ENCODE data around the gene TGFBR3L.

TGFBR3L gene

DNA sequence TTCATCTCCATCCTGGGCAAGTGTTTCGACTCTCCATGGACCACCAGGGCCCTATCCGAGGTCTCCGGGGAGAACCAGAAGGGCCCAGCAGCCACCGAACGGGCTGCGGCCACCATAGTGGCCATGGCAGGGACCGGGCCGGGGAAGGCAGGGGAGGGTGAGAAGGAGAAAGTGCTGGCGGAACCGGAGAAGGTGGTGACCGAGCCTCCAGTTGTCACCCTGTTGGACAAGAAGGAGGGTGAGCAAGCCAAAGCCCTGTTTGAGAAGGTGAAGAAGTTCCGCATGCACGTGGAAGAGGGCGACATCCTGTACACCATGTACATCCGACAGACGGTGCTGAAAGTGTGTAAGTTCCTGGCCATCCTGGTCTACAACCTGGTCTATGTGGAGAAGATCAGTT is 15.7 kb upstream of the TGFBR3L start:
- FAIRE-seq (no peak), DNase-seq (ENCODE audit: insufficient read length) (no peak)
- TF ChIP-seq TAF1 (IDR thresholded peaks at IDR 0.05; ENCODE audit: borderline replicate concordance, low read depth, low read length), result no peak
- TF ChIP-seq POLR2AphosphoS5 (IDR thresholded peaks at IDR 0.05; ENCODE audit: low read depth, low read length), result no peak
- no peak for TF ChIP-seq POLR2A (IDR thresholded peaks at IDR 0.05; ENCODE audit: low read depth, low read length)

DNA sequence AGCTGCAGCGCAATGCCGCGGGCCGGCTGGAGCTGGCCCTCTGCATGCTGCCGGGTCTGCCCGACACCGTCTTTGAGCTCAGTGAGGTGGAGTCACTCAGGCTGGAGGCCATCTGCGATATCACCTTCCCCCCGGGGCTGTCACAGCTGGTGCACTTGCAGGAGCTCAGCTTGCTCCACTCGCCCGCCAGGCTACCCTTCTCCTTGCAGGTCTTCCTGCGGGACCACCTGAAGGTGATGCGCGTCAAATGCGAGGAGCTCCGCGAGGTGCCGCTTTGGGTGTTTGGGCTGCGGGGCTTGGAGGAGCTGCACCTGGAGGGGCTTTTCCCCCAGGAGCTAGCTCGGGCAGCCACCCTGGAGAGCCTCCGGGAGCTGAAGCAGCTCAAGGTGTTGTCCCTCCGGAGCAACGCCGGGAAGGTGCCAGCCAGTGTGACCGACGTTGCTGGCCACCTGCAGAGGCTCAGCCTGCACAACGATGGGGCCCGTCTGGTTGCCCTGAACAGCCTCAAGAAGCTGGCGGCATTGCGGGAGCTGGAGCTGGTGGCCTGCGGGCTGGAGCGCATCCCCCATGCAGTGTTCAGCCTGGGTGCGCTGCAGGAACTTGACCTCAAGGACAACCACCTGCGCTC is 14.8 kb upstream of the TGFBR3L start:
- TF ChIP-seq POLR2A (IDR thresholded peaks at IDR 0.05; ENCODE audit: low read depth, low read length) (no peak), POLR2AphosphoS5 (IDR thresholded peaks at IDR 0.05; ENCODE audit: low read depth, low read length) (no peak)
- DNase-seq (ENCODE audit: insufficient read length), result no peak
- no peak for FAIRE-seq

DNA sequence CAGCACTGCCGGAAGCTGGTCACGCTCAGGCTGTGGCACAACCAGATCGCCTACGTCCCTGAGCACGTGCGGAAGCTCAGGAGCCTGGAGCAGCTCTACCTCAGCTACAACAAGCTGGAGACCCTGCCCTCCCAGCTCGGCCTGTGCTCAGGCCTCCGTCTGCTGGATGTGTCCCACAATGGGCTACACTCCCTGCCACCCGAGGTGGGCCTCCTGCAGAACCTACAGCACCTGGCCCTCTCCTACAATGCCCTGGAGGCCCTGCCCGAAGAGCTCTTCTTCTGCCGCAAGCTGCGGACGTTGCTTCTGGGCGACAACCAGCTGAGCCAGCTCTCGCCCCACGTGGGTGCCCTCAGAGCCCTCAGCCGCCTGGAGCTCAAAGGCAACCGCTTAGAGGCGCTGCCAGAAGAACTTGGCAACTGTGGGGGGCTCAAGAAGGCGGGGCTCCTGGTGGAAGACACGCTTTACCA is 14.2 kb upstream of the TGFBR3L start:
- no peak for DNase-seq (ENCODE audit: insufficient read length)
- TF ChIP-seq POLR2A (IDR thresholded peaks at IDR 0.05; ENCODE audit: low read depth, low read length) (no peak), TAF1 (IDR thresholded peaks at IDR 0.05; ENCODE audit: borderline replicate concordance, low read depth, low read length) (no peak), POLR2AphosphoS5 (IDR thresholded peaks at IDR 0.05; ENCODE audit: low read depth, low read length) (no peak)
- no peak for FAIRE-seq

DNA sequence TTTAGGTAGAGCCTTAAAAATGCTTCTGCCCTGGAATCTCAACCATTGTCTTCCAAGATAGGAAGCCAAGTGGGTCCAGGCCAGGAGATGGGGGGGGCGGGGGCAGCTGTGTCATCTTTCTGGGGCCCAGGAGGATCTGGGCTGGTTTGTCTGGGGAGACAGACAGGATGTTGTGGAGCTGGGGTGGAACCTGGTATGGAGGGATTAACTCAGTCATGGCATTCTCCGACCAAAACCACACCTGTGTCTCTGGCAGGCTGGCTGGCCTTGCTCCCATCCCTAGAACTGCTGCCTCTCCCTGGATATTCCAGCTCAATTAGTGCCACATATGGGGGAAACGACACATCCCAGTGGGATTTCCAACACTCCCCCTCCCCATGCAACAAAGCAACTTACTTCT is 13.7 kb upstream of the TGFBR3L start:
- DNase-seq (ENCODE audit: insufficient read length) (no peak), FAIRE-seq (no peak)
- TF ChIP-seq POLR2A (IDR thresholded peaks at IDR 0.05; ENCODE audit: low read depth, low read length), result no peak
- no peak for TF ChIP-seq POLR2AphosphoS5 (IDR thresholded peaks at IDR 0.05; ENCODE audit: low read depth, low read length)

DNA sequence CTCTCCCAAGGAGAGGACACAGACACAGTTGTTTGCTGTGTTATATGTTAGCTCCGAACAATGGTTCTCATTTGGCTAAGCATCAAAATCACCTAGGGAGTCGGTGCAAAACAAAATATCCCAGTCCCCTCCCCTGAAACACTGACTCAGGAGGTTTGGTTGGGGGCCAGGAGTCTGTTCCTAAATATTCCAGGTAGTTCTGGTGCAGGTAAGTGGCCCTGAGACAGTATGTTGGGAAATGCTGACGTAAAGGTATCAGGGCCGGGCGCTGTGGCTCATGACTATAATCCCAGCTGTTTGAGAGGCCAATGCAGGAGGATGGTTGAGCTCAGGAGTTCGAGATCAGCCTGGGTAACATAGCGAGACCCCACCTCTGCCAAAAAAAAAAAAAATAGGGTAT is 13.3 kb upstream of the TGFBR3L start:
- no peak for FAIRE-seq

DNA sequence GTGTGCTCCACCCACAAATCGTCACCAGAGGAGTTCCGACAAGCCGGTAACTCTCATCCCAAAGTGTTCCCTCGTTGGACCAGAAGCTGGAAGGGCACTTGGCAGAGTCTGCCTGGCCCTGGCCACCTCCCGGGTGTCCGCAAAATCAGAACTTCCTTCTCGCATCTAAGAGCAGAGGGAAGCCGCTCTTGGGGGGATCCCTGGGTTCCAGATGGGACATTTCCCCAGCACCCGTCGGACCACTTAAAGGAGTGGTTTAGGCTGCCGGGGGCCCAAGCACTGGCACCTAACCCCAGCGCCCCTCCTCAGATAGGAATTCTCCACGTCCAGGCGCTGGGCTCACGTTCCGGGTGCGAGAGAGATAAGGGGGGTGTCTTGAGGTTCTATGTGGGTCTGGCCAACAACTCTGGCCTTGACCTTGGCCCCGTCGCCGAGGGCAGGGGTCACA is 11.8 kb upstream of the TGFBR3L start:
- no peak for DNase-seq (ENCODE audit: insufficient read length)
- TF ChIP-seq TAF1 (IDR thresholded peaks at IDR 0.05; ENCODE audit: borderline replicate concordance, low read depth, low read length) (no peak), POLR2A (IDR thresholded peaks at IDR 0.05; ENCODE audit: low read depth, low read length) (no peak), POLR2AphosphoS5 (IDR thresholded peaks at IDR 0.05; ENCODE audit: low read depth, low read length) (no peak)
- no peak for FAIRE-seq

More for the DNA sequence above, 13.3 kb upstream of the TGFBR3L start:
- TF ChIP-seq POLR2A (IDR thresholded peaks at IDR 0.05; ENCODE audit: low read depth, low read length) (no peak), POLR2AphosphoS5 (IDR thresholded peaks at IDR 0.05; ENCODE audit: low read depth, low read length) (no peak), TAF1 (IDR thresholded peaks at IDR 0.05; ENCODE audit: borderline replicate concordance, low read depth, low read length) (no peak)
- DNase-seq (ENCODE audit: insufficient read length), result no peak

DNA sequence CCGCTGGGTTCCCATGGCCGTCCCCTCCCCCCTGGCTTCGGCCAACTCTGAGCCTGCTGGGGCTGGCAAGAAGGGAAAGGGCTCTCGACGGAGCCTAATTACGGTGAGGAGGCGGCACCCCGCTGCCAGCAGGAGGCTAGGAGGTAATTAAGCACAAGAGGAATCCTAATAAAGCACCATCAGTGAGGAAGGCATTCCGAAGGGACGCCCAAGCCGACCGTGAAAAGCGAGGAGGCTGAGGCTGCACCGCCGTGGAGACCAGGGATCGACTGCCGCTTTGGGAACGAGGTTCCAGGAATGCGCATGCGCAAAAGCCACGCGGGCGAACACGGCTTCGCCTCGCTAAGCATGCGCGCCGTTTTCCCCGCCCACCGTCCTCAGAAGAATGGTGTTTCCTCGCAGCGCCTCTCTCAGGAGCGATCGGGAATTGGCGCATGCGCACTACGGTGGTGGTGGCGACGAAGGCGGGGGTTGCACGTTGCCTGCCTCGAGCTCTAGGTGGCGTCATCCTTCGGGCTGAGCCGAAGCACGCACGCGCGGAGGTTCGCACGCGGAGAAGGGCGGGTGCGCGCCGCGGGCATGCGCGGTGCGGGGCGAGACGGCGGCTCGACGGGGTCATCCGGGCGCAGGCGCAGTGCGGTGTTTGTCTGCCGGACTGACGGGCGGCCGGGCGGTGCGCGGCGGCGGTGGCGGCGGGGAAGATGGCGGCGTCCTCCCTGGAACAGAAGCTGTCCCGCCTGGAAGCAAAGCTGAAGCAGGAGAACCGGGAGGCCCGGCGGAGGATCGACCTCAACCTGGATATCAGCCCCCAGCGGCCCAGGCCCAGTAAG is 11.2 kb upstream of the TGFBR3L start, which contains the start of gene MAP2K7:
TSS of gene MAP2K7 (plus strand) at position 634 of the 830 bp plus-strand sequence. CDS start at position 702, 68 bp downstream.
- FAIRE-seq, result peak; percentile 100
- peak; percentile 98 for DNase-seq (ENCODE audit: insufficient read length)
- TF ChIP-seq TAF1 (IDR thresholded peaks at IDR 0.05; ENCODE audit: borderline replicate concordance, low read depth, low read length), result peak; percentile 55
- TF ChIP-seq POLR2A (IDR thresholded peaks at IDR 0.05; ENCODE audit: low read depth, low read length), result peak; percentile 86
- TF ChIP-seq POLR2AphosphoS5 (IDR thresholded peaks at IDR 0.05; ENCODE audit: low read depth, low read length), result peak; percentile 87

DNA sequence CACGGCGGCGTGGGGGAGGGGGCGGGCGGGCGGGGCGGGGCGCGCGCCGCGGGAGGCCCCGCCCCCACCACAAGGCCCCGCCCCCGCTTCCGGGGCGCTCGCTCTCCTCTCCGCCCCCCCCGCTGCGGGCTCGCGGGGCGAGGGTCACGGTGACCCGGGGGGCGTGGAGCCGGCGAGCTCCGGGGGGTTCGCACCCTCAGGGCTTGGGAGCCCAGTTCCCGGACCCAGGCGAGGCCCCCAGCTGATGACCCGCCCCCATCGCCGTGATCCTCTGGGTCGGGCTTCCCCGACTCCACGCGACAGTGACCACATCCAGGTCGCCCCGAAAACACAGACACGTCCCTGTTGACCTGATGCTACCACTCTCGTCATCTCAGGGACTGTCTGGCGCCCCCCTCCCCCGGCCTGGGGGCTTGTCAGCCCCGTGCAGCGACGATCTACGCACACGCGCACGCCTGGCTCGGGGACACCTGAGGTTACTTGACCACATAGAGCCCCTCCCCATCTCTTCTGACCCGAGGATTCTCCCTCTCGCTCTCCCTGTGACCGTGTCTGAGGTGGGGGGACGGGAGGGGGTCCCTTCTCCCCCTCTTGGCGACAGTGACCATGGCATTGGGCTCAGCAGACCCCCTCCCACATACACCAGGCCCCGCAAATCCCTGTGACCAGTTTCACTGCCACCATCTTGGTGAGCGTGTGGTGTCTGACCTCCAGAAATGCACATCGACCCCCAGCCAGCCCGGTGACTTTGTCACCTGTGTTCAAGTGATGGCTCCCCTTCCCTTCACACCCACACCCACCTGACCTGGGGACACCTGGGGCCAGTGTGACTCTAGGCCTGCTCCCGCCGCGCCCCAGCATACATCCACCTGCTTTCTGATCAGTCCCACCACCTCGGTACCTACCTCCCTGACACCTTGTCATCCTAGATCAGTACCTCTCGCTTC is 10.3 kb upstream of the TGFBR3L start:
- FAIRE-seq, result peak; percentile 65
- DNase-seq (ENCODE audit: insufficient read length), result peak; percentile 75
- TF ChIP-seq POLR2A (IDR thresholded peaks at IDR 0.05; ENCODE audit: low read depth, low read length) (no peak), TAF1 (IDR thresholded peaks at IDR 0.05; ENCODE audit: borderline replicate concordance, low read depth, low read length) (no peak)

DNA sequence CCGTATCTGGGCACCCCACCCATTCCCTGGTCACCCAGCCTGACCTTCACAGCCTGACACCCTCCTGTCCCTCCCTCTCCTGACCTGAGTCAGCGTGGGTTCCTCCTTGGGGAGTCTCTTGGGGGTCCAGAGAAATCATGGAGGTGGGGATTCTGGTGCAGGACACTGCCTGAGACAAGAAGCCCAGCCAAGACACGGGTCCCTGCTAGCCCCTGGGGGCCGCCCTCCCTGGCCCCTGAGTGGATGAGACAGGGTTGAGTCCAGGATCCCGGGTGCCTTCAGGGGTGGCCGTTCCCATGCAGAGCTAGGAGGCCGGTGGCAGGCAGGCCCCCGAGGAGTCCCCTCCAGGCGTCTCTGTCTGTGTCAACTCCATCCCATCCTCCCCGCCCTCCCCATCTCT is 9.4 kb upstream of the TGFBR3L start:
- FAIRE-seq (no peak), DNase-seq (ENCODE audit: insufficient read length) (no peak)
- TF ChIP-seq POLR2AphosphoS5 (IDR thresholded peaks at IDR 0.05; ENCODE audit: low read depth, low read length) (no peak), TAF1 (IDR thresholded peaks at IDR 0.05; ENCODE audit: borderline replicate concordance, low read depth, low read length) (no peak), POLR2A (IDR thresholded peaks at IDR 0.05; ENCODE audit: low read depth, low read length) (no peak)

DNA sequence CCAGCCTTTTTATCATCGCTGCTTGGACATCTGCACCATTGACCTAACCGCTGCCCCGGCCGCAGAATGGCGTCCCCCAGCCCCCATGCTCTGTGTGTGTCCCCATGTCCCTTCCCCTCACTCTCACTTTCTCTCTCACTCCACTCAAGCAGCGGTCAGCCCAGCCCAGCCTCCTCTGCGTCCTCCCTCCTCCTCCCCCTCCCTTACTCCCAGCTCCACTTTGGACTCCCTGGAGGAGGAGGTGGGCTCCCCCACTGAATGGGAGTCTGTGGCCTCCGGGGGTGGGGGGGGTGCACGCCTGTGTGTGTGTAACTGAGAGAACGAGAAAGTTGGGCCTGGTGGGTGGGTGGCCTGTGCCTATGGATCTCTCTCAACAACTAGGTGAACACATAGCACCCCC is 8.8 kb upstream of the TGFBR3L start:
- TF ChIP-seq POLR2A (IDR thresholded peaks at IDR 0.05; ENCODE audit: low read depth, low read length) (no peak), TAF1 (IDR thresholded peaks at IDR 0.05; ENCODE audit: borderline replicate concordance, low read depth, low read length) (no peak), POLR2AphosphoS5 (IDR thresholded peaks at IDR 0.05; ENCODE audit: low read depth, low read length) (no peak)
- no peak for FAIRE-seq
- DNase-seq (ENCODE audit: insufficient read length), result no peak

DNA sequence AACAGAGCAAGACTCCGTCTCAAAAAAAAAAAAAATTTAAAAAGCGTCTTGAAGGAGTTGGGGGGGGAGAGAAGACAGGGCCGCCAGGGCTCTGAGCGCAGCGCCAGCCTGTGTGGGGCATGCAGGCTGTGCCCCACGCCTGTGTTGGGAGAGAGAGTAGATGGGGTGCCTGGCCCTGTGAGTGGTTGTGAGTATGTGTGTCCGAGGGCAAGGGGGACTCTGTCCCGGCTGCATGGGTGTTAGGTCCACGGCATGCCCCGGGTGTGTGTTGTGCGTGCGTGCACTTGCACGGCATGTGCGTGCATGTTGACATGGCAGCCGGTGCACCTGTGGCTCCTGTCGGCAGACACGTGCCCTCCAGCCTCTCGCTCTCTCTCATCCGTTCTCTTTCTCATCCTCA is 7.5 kb upstream of the TGFBR3L start:
- peak; percentile 74 for TF ChIP-seq POLR2AphosphoS5 (IDR thresholded peaks at IDR 0.05; ENCODE audit: low read depth, low read length)
- no peak for TF ChIP-seq POLR2A (IDR thresholded peaks at IDR 0.05; ENCODE audit: low read depth, low read length)
- FAIRE-seq, result no peak

More for the DNA sequence above, 7.5 kb upstream of the TGFBR3L start:
- DNase-seq (ENCODE audit: insufficient read length), result no peak
